ENCODE results near the gene HSCB. TPM values are rescaled to one million over a fixed set of nuclear protein-coding genes. Genes with fewer than 3 reads are reported as not detected.
"Not testable (repeated sequence)": the region's sequence is repeated elsewhere in the genome, so short reads cannot be mapped to it uniquely, and the experiment has no call there.

HSCB gene
- total and polyA plus RNA-seq, 7 donors, result 16.6 to 67.5 (median 29.9) TPM

- Histone ChIP-seq H3K4me3 (no peak overlapping the region), H3K36me3 (peaks cover 0 to 14% (median 0%) of the 10 kb centered on the region in 4 donors), H3K4me1 (peaks cover 0 to 35% (median 34%) of the 10 kb centered on the region in 4 donors), H3K9me3 (no peaks in the 10 kb centered on the region), H3K27me3 (no peaks in the 10 kb centered on the region), H3K27ac (peak overlapping the region in 2 of 4 donors; percentile 99 to 100)
- WGBS, 2 donors, result 39 to 52% methylated on average over 7 of the region's 7 CpGs
- DNase-seq, result no peak
- TF ChIP-seq CTCF (IDR thresholded peaks at IDR 0.05) (peak in 1 of 4 experiments; percentile 11), POLR2AphosphoS5 (IDR thresholded peaks at IDR 0.05) (no peak), EP300 (IDR thresholded peaks at IDR 0.05) (no peak), POLR2A (IDR thresholded peaks at IDR 0.05) (no peak)
- intact Hi-C loops (cut with DNase I), result no loop called here
Measured at GRCh38 chr22:28802595-28803123, 60.8 kb downstream of the HSCB start.

- DNase-seq; intact Hi-C loops (cut with DNase I): not testable (repeated sequence)
Measured at GRCh38 chr22:28805426-28805825, 63.6 kb downstream of the HSCB start.

More at GRCh38 chr22:28805426-28805825, 63.6 kb downstream of the HSCB start:
- WGBS, 2 donors, result 87 to 90% methylated on average over 5 of the region's 5 CpGs
- H3K27ac ChIP-seq, H3K36me3 ChIP-seq, H3K4me3 ChIP-seq, H3K27me3 ChIP-seq, H3K9me3 ChIP-seq: not testable (repeated sequence)
- H3K4me1 ChIP-seq, result peaks cover 0 to 20% (median 18%) of the 10 kb centered on the region in 4 donors

Other genes with a start within 250 kb of the HSCB start
- gene TTC28, start 62.2 kb upstream of the HSCB start, total RNA-seq, result 100 to 1,000 TPM in 1 of 4 donors, 10 to 100 TPM in 3; 46.1 to 102 (median 63.2) TPM
- 1 to 10 TPM in 2 of 3 donors, under 1 TPM in 1; 0.23 to 4.6 (median 1.8) TPM for gene TTC28, start 62.2 kb upstream of the HSCB start, polyA plus RNA-seq
- 1 to 10 TPM; 2.8 to 4.6 (median 3.6) TPM for gene CHEK2, start 219 bp upstream of the HSCB start, total RNA-seq
- 10 to 100 TPM; 10.2 to 17.4 (median 10.6) TPM for gene CHEK2, start 219 bp upstream of the HSCB start, polyA plus RNA-seq
- 10 to 100 TPM; 23.9 to 33.2 (median 29.8) TPM for gene CCDC117, start 30.7 kb downstream of the HSCB start, total RNA-seq
- 10 to 100 TPM in 1 of 3 donors, 1 to 10 TPM in 2; 9.6 to 10.4 (median 9.6) TPM for gene CCDC117, start 30.7 kb downstream of the HSCB start, polyA plus RNA-seq
- gene XBP1, start 58.5 kb downstream of the HSCB start, total RNA-seq, result 100 to 1,000 TPM in 2 of 4 donors, 10 to 100 TPM in 2; 76.7 to 126 (median 106) TPM
- 100 to 1,000 TPM in 2 of 3 donors, 10 to 100 TPM in 1; 87.6 to 134 (median 106) TPM for gene XBP1, start 58.5 kb downstream of the HSCB start, polyA plus RNA-seq
- gene ZNRF3, start 141.5 kb downstream of the HSCB start, total RNA-seq, result 10 to 100 TPM in 2 of 4 donors, 1 to 10 TPM in 2; 8.9 to 13.6 (median 9.7) TPM
- gene ZNRF3, start 141.5 kb downstream of the HSCB start, polyA plus RNA-seq, result 1 to 10 TPM in 1 of 3 donors, under 1 TPM in 2; 0.23 to 3.9 (median 0.60) TPM

Measured in sigmoid colon (tissue), 7 donors.